Skin epidermis (tissue), 12 donors: Measurements from ENCODE around the gene CAPN9.
"Not testable (repeated sequence)": the region's sequence is repeated elsewhere in the genome, so short reads cannot be mapped to it uniquely, and the experiment has no call there.

Experiments used
- H3K27ac ChIP-seq, 21 experiments: fragments of 200-600 bp; sonication (generic) in 11 of 21; one replicate each; pipeline ENCODE4 v1.5.0; 2020; ENCODE audit warnings: mild to moderate bottlenecking in 3 of 21, inconsistent platforms in 2 of 21, moderate library complexity in 2 of 21
- H3K4me3 ChIP-seq, 7 experiments: fragments of 200-600 bp; sonication (generic) in 2 of 7; one replicate each; pipeline ENCODE4 v1.5.0; 2020; ENCODE audit warnings: inconsistent platforms in 2 of 7, mild to moderate bottlenecking in 2 of 7, moderate library complexity in 1 of 7

The CAPN9 gene

GRCh38 chr1:230763927-230764591 lies 16.9 kb downstream of the CAPN9 start:
- no peak overlapping the region for H3K4me3 ChIP-seq
- no peak overlapping the region for H3K27ac ChIP-seq

GRCh38 chr1:230766318-230766717 lies 19.1 kb downstream of the CAPN9 start:
- no peak overlapping the region for H3K4me3 ChIP-seq
- H3K27ac ChIP-seq: no peak overlapping the region

- not testable (repeated sequence) for H3K27ac ChIP-seq, H3K4me3 ChIP-seq
Observed at GRCh38 chr1:230767859-230768612, 20.8 kb downstream of the CAPN9 start.

GRCh38 chr1:230768903-230769570 lies 21.8 kb downstream of the CAPN9 start:
- H3K4me3 ChIP-seq: no peak overlapping the region
- no peak overlapping the region for H3K27ac ChIP-seq

GRCh38 chr1:230770317-230770716 lies 23.1 kb downstream of the CAPN9 start:
- H3K27ac ChIP-seq: no peak overlapping the region
- no peak overlapping the region for H3K4me3 ChIP-seq

GRCh38 chr1:230771773-230772354 lies 24.7 kb downstream of the CAPN9 start:
- H3K4me3 ChIP-seq: no peak overlapping the region
- H3K27ac ChIP-seq: no peak overlapping the region

GRCh38 chr1:230772457-230773395 lies 25.5 kb downstream of the CAPN9 start:
- no peak overlapping the region for H3K4me3 ChIP-seq
- H3K27ac ChIP-seq: no peak overlapping the region

GRCh38 chr1:230773396-230774033 lies 26.3 kb downstream of the CAPN9 start:
- no peak overlapping the region for H3K27ac ChIP-seq
- H3K4me3 ChIP-seq: no peak overlapping the region

GRCh38 chr1:230778916-230779590 lies 31.9 kb downstream of the CAPN9 start:
- Histone ChIP-seq H3K27ac (no peak overlapping the region), H3K4me3 (no peak overlapping the region)

- Histone ChIP-seq H3K4me3 (no peak overlapping the region), H3K27ac (no peak overlapping the region)
Observed at GRCh38 chr1:230781131-230781530, 33.9 kb downstream of the CAPN9 start.

GRCh38 chr1:230781594-230781993 lies 34.4 kb downstream of the CAPN9 start:
- Histone ChIP-seq H3K27ac (no peak overlapping the region), H3K4me3 (no peak overlapping the region)

- no peak overlapping the region for H3K27ac ChIP-seq
Observed at GRCh38 chr1:230784163-230784562, 37.0 kb downstream of the CAPN9 start.

GRCh38 chr1:230785636-230786384 lies 38.6 kb downstream of the CAPN9 start:
- no peak overlapping the region for H3K27ac ChIP-seq

More at GRCh38 chr1:230784163-230784562, 37.0 kb downstream of the CAPN9 start:
- no peak overlapping the region for H3K4me3 ChIP-seq

GRCh38 chr1:230786385-230786753 lies 39.2 kb downstream of the CAPN9 start:
- Histone ChIP-seq H3K27ac (no peak overlapping the region), H3K4me3 (no peak overlapping the region)

More at GRCh38 chr1:230785636-230786384, 38.6 kb downstream of the CAPN9 start:
- H3K4me3 ChIP-seq: no peak overlapping the region

- Histone ChIP-seq H3K27ac (no peak overlapping the region), H3K4me3 (no peak overlapping the region)
Observed at GRCh38 chr1:230787471-230787870, 40.3 kb downstream of the CAPN9 start.

- H3K4me3 ChIP-seq: no peak overlapping the region
- no peak overlapping the region for H3K27ac ChIP-seq
Observed at GRCh38 chr1:230788561-230789275, 41.5 kb downstream of the CAPN9 start.

- H3K4me3 ChIP-seq: no peak overlapping the region
Observed at GRCh38 chr1:230790026-230790425, 42.8 kb downstream of the CAPN9 start.

More at GRCh38 chr1:230790026-230790425, 42.8 kb downstream of the CAPN9 start:
- H3K27ac ChIP-seq: no peak overlapping the region
